ENCODE results near the gene FAM174A. TPM values are rescaled to one million over a fixed set of nuclear protein-coding genes. Genes with fewer than 3 reads are reported as not detected.

FAM174A gene
- total RNA-seq, 1 experiment from 2014 or later, result 13.3 TPM

DNA sequence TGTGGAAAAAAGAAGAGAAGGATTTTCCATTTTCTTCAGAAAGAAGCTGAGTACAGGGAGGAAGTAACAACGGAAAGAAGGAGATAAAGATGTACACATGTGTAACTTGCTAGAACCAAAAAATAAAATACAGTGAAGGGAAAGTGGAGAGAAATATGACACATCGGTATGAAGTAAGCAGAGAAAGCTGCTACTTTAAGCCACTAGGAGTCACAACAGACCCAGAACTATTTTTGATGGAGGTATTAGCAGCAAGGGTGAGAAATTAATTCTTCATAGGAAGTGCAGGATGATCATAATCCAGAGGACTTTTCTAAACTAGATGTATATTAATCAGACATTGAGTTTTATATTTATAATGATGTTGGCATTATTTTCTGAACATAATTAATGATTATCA, 88.5 kb downstream of the FAM174A start:
- Mint-ChIP-seq H3K4me3 (ENCODE audit: low read depth, unreplicated experiment) (no peak overlapping the region), H3K4me1 (ENCODE audit: low read depth, unreplicated experiment) (no peaks in the 10 kb centered on the region), H3K9me3 (ENCODE audit: low read depth, unreplicated experiment) (no peaks in the 10 kb centered on the region), H3K27me3 (ENCODE audit: unreplicated experiment) (no peaks in the 10 kb centered on the region), H3K27ac (ENCODE audit: unreplicated experiment) (no peak overlapping the region), H3K36me3 (ENCODE audit: insufficient read depth, unreplicated experiment) (no peaks in the 10 kb centered on the region)
- intact Hi-C loops (cut with micrococcal nuclease; ENCODE audit: unreplicated experiment), result loop anchor here (1.0 to 5.0 kb wide), 6 partner anchors 146 to 1055 kb away; no protein-coding TSS in a partner anchor
- CTCF ChIA-PET, result interaction anchor here (1.0 kb wide), 1 partner anchor 724 kb away, joined by 3 read pairs; no protein-coding TSS in a partner anchor
- DNase-seq, result no peak
- TF ChIP-seq, protein P1, sequence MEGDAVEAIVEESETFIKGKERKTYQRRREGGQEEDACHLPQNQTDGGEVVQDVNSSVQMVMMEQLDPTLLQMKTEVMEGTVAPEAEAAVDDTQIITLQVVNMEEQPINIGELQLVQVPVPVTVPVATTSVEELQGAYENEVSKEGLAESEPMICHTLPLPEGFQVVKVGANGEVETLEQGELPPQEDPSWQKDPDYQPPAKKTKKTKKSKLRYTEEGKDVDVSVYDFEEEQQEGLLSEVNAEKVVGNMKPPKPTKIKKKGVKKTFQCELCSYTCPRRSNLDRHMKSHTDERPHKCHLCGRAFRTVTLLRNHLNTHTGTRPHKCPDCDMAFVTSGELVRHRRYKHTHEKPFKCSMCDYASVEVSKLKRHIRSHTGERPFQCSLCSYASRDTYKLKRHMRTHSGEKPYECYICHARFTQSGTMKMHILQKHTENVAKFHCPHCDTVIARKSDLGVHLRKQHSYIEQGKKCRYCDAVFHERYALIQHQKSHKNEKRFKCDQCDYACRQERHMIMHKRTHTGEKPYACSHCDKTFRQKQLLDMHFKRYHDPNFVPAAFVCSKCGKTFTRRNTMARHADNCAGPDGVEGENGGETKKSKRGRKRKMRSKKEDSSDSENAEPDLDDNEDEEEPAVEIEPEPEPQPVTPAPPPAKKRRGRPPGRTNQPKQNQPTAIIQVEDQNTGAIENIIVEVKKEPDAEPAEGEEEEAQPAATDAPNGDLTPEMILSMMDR (IDR thresholded peaks at IDR 0.05; ENCODE audit: unreplicated experiment), result peak; percentile 51
- BruUV-seq (replicated peaks), result no TSS peak

DNA sequence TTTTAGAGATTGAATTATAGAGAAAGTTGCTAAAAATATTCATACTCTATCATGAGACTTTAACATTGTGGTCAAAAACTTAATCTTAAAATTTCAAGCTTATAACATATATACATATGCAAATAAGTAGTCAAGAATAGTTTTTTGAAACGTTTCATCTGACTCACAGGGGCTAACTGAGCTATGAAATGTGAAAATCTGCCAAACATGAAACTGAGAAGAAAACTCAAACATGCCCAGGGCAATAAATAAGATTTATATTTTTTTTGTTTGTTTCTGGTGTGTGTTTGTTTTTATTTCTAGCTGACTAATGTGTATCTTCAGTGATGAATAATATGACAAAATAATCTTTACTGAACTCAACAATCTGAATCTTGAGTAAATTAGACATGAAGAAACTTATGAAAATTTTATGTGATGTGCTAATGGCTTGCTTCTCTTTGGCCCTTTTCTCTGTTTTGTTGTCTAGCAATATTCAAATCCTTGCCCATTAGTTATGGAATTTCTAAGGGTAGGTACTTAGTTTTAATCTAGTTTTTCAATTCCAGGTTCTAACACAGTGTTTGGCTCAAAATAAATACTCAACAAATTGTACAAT, 99.9 kb downstream of the FAM174A start:
- DNase-seq, result no peak
- intact Hi-C loops (cut with micrococcal nuclease; ENCODE audit: unreplicated experiment), result no loop called here
- H3K4me1 Mint-ChIP-seq (ENCODE audit: low read depth, unreplicated experiment), result no peaks in the 10 kb centered on the region
- CTCF ChIA-PET, result interaction anchor here (0.9 kb wide), 1 partner anchor 35 kb away, joined by 3 read pairs; no protein-coding TSS in a partner anchor
- H3K36me3 Mint-ChIP-seq (ENCODE audit: insufficient read depth, unreplicated experiment), result no peaks in the 10 kb centered on the region
- no peak overlapping the region for H3K4me3 Mint-ChIP-seq (ENCODE audit: low read depth, unreplicated experiment)
- TF ChIP-seq, protein P1 (IDR thresholded peaks at IDR 0.05; ENCODE audit: unreplicated experiment), result no peak
- no TSS peak for BruUV-seq (replicated peaks)
- H3K27me3 Mint-ChIP-seq (ENCODE audit: unreplicated experiment), result no peaks in the 10 kb centered on the region
- no peak overlapping the region for H3K27ac Mint-ChIP-seq (ENCODE audit: unreplicated experiment)
- no peaks in the 10 kb centered on the region for H3K9me3 Mint-ChIP-seq (ENCODE audit: low read depth, unreplicated experiment)

All from Calu3 (cell line).